Left cardiac atrium (tissue), 4 donors: ENCODE data around the gene KRTAP9-9. TPM values are rescaled to one million over a fixed set of nuclear protein-coding genes. Genes with fewer than 3 reads are reported as not detected.
"Not testable (repeated sequence)": the region's sequence is repeated elsewhere in the genome, so short reads cannot be mapped to it uniquely, and the experiment has no call there.

Experiments used
- ATAC-seq, 2 donors: fragments of 200-7000 bp; cut with Tn5 transposase; one replicate each; pipeline ENCODE4 v1.9.1; 2020; ENCODE audit warnings: mild to moderate bottlenecking in 2 of 2, moderate library complexity in 2 of 2
- DNase-seq: peaks from one replicate; pipeline ENCODE4 v3.0.0-alpha.2; 2020
- intact Hi-C, 2 donors: fragments of 100-400 bp; cut with DNase I; formaldehyde crosslinking; loops; one replicate each; pipeline versions ENCODE4 v1.14.1 to v1.15.1; 2022 to 2023
- total RNA-seq, 2 donors: library from RNA; stranded (reverse); fragmentation: NEBNext Ultra II Directional; extraction: Animal tissue kit (Norgen Biotek cat#: 25700); gene quantifications; one replicate each; pipeline ENCODE4 v1.2.1, GENCODE V29; 2021
- donor health status: DM: no; HTN: yes; CAD: no.
- donor health status: DM: no; HTN: yes; CAD: no; lungs with severe emphysema.
- donor health status: DM: yes; HTN: yes; CAD: no.
- donor health status: Dilated cardiomyopathy.

Gene KRTAP9-9
- total RNA-seq, 2 donors from 2014 or later, result not detected

DNA sequence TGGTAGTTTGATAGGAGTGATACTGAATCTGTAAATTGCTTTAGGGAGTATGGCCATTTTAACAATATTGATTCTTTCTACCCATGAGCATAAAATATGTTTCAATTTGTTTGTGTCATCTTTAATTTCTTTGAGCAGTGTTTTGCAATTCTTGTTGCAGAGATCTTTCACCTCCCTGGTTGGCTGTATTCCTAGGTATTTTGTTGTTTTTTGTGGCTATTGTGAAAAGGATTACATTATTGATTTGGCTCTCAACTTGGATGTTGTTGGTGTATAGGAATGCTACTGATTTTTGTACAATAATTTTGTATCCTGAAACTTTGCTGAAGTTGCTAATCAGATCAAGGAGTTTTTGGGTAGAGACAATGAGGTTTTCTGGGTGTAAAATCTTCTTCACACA, 3.2 kb downstream of the KRTAP9-9 start:
- DNase-seq (no peak), ATAC-seq (no peak)
- intact Hi-C loops, result no loop called here

DNA sequence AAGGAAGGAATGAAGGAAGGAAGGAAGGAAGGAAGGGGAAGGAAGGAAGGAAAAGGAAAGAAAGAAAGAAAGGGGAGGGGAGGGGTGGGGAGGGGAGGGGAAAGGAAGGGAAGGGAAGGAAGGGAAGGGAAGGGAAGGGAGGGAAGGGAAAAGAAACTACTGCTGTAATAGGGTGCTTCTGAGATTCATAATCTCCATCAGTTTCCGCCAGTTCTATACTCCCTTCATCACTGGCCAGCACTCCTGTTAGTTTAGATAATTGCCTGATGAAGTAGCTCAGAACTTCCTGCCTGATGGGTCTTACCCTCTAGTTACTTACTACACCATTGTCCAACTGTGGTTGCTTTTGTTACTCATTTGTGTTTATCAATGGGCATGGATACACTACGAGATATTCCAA, 8.0 kb downstream of the KRTAP9-9 start:
- no peak for DNase-seq
- intact Hi-C loops, result no loop called here
- ATAC-seq, result no peak

DNA sequence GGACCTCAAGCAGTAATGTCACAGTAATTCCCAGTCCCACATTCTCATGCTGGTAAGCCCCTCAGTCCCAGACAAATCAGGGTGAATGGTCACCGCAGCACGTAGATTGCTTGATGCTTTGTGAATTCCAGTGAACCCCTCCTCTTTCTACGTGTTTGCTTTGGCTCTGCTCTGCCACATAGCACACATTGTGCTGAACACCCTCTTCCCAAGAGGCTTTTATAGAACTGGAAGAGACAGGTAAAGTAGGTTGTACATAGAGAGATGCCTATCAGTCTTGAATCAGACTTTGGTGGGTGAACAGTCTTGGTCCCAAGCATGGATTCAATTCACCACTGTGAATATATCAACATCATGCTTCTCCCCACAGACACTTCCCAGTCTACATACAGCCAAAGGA, 9.4 kb downstream of the KRTAP9-9 start:
- no peak for DNase-seq
- ATAC-seq, result no peak
- intact Hi-C loops, result no loop called here

DNA sequence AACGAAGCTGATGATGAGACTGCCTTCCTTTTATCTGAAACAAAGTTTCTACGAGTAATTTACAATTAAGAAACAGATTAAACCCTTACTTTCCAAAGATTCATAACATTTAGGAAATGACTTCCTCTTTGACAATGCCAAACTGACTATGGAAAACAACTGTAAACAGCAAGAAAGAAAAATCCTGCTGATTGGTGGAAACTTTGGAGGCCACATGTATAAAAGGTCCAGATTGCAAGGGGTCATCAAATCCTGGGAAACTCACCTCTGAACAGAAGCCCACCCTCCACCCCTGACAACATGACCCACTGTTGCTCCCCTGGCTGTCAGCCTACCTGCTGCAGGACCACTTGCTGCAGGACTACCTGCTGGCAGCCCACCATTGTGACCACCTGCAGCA, 9.9 kb downstream of the KRTAP9-9 start, which contains the start of gene KRTAP9-6:
TSS of gene KRTAP9-6 (plus strand) at position 301 of the 400 bp plus-strand sequence. CDS start at position 301, 0 bp downstream.
- intact Hi-C loops, result no loop called here
- DNase-seq, result no peak
- ATAC-seq, result no peak

DNA sequence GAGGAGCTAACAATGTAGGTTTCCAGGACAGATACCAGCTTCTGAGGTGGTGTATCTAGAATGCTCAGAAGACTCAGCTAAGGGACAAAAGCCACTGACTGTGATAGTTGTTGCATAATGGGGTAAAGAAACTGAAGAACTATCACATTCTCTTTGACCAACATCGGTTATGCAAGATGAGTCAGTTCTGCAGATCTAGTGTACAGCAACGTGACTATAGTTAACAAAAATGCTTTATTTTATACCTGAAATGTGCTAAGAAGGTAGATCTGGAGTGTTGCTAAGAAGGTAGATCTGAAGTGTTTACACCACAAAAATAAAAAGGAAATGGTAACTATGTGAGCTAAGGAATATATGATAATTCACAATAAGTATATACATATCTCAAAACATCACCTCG, 12.5 kb downstream of the KRTAP9-9 start:
- no peak for ATAC-seq
- intact Hi-C loops, result no loop called here
- DNase-seq, result no peak

DNA sequence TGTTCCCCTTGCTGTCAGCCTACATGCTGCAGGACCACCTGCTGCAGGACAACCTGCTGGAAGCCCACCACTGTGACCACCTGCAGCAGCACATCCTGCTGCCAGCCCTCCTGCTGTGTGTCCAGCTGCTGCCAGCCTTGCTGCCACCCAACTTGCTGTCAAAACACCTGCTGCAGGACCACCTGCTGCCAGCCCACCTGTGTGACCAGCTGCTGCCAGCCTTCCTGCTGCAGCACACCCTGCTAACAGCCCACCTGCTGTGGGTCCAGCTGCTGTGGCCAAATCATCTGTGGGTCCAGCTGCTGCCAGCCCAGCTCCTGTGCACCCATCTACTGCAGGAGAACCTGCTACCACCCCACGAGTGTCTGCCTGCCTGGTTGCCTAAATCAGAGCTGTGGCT, 16.1 kb downstream of the KRTAP9-9 start:
- DNase-seq, intact Hi-C loops, ATAC-seq: not testable (repeated sequence)

DNA sequence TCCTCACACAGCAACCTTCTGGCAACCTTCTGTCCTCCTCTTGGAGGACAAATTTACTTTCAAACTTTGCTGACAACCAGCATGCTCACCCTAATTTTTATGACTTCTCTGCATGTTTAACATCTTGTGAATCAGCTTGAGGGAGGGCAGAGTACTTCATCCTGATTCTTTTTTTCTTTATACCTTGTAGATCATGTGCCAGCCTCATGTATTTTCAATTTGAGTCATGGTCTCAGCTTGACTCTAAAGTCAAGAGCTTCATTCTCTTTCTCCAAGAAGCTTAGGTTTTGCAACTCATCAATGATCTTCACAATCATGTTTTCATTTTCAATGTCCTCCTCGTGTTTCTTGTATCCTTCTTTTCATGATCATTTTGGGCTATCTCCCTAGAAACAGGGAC, 16.7 kb downstream of the KRTAP9-9 start:
- no peak for ATAC-seq
- intact Hi-C loops, result no loop called here
- DNase-seq, result no peak

DNA sequence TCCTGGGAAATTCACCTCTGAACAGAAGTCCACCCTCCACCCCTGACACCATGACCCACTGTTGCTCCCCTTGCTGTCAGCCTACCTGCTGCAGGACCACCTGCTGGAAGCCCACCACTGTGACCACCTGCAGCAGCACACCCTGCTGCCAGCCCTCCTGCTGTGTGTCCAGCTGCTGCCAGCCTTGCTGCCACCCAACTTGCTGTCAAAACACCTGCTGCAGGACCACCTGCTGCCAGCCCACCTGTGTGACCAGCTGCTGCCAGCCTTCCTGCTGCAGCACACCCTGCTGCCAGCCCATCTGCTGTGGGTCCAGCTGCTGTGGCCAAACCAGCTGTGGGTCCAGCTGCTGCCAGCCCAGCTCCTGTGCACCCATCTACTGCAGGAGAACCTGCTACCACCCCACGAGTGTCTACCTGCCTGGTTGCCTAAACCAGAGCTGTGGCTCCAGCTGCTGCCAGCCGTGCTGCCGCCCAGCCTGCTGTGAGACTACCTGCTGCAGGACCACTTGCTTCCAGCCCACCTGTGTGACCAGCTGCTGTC, 20.5 kb downstream of the KRTAP9-9 start, which contains the start of gene KRTAP9-7:
TSS of gene KRTAP9-7 (plus strand) at position 51 of the 543 bp plus-strand sequence. CDS start at position 51, 0 bp downstream.
- intact Hi-C loops, ATAC-seq, DNase-seq: not testable (repeated sequence)

DNA sequence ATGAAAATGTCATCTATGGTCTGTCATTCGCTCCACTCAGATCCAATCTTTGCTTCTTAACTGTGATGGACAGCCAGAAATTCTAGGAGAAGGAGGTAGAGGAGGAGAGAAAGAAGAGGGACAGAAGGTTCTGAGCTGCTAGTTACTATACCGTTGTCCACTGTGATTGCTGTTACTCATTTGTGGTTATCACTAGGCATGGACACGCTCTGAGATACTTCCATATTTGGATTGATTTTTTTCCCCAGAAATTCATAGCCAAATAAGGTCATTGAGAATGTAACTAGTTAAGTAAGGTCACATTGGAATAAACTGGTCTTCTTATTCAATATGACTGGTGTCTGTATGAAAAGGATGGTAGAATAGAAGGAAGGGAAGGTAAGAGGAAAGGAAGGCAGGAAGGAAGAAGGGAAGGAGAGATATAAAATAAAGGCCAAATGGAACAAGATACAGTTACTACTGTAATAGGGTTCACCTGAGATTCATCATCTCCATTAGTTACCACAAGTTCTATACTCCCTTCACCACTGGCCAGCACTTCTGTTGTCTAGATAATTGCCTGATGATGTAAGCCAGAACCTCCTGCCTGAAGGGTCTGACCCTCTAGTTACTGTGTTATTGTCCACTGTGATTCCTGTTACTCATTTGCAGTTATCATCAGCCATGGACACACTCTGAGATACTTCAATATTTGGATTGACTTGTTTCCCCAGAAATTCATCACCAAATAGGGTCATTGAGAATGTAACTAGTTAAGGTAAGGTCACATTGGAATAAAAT, 23.2 kb downstream of the KRTAP9-9 start:
- intact Hi-C loops, result no loop called here
- DNase-seq (no peak), ATAC-seq (no peak)

DNA sequence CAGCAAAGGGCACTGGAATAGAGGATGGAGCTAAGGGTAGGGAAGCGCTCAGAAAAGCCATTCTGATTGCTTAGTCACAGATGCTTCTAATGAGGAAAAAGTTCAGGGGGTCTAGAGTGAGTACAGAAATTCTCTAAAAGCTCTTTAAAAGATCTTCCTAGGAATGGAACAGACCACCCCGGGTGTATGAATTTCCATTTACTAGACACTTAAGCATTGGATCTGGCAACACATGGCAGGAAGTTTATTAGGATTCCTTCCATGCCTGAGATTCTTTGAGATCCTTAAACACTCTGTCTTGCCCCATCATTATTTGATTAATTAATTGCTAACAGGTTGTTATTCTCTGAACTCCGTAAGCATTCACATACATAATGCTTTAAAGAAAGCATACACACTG, 28.9 kb downstream of the KRTAP9-9 start:
- no peak for DNase-seq
- intact Hi-C loops, result no loop called here

DNA sequence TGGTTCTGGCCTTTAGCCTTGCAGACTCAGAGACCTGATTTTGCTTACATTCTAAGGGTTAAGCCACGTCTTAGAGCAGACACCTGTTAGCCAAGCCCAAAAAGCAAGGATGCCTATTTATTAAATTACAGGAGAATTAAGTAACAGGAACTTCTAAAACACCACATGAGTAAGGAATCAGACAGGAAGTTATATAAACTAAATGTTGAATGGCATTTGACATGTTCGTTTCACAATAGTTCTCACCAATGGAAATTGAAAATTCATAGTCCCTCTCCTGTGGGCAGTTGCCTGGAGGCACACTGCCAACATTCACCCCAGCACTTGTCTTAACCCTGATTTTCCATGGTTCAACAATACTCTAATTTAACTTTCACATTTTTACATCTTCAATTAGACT, 29.4 kb downstream of the KRTAP9-9 start:
- intact Hi-C loops, result no loop called here
- DNase-seq, result no peak
- ATAC-seq, result no peak

More for the DNA sequence above, 28.9 kb downstream of the KRTAP9-9 start:
- no peak for ATAC-seq

DNA sequence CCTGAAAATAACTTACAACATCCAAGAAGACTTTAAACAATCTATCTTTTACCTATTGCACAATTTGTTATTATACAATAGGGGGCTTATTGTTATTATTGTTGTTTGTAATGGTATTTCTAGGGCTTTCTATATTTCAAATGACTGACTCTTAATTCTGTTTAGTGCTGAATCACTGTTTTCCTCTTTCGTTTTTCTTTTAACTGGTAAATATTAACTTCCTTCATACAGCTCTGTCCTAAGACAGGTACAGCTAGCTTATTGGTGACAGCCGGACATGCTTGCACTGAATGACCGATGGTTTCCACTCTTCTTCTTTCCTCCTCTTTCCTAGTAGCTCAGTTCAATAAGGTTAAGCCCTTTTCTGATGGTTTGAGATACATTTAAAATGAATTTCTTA, 31.9 kb downstream of the KRTAP9-9 start:
- ATAC-seq (no peak), DNase-seq (no peak)
- intact Hi-C loops, result no loop called here

DNA sequence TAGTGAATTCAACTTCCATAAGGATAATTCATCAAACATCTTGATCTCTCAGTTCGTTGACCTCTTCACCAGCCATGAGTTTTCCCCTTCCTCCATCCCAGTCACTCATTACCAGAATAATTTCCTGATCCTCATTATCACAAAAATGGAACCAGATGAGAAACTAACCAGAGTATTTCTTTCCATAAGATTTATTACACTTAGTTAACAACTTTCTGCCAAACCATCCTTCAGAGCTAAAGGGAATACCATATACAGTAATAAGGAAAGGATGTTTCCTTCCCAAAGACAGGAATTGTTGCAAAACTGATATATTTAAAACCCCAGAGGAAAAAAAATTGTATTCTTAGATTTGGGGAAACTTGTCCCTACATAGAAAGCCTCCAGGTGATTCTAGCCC, 38.8 kb downstream of the KRTAP9-9 start:
- no peak for DNase-seq
- no peak for ATAC-seq
- intact Hi-C loops, result no loop called here

DNA sequence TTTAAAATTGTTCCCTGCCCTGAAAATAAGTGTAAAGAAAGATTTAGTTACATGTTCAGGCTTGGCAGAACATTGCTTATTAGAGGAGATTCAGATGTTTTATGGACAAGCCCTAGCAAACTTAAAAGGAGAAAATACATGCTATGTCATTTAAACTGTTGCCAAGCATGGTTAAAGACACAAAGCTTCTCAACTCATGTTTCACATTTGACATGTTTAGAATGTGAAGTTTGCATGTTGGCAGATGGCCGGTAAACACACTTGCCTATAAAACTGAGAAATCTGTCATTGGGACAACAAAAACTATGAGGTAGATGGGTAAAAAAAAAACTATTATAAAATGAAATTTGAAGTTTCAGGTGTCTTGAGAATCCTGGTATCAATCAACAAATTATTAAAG, 41.7 kb downstream of the KRTAP9-9 start:
- DNase-seq, result no peak
- intact Hi-C loops, result no loop called here
- no peak for ATAC-seq

DNA sequence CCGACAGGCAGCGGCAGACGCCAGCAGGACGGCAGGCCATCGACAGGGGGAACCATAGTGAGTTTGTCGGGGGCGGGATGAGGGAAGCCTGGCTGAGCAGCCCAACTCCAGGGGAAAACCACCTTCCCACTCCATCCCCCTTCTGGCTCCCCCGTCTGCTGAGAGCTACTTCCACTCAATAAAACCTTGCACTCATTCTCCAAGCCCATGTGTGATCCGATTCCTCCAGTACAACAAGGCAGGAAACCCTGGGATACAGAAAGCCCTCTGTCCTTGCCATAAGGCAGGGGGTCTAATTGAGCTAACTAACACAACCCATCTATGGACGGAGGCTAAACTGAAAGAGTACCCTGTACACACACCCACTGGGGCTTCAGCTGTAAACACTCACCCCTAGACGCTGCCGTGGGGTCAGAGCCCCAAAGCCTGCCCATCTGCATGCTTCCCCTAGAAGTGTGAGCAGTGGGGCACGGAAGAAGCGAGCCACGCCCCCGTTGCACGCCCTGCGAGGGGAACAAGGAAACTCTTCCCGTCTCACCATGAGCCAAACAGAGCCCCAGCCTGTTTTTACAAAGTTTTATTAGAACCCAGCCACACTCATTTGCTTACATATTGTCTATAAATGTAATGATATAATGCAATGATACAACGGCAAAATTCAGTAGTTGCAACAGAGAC, 43.4 kb downstream of the KRTAP9-9 start:
- ATAC-seq (no peak), DNase-seq (no peak)
- intact Hi-C loops, result no loop called here

DNA sequence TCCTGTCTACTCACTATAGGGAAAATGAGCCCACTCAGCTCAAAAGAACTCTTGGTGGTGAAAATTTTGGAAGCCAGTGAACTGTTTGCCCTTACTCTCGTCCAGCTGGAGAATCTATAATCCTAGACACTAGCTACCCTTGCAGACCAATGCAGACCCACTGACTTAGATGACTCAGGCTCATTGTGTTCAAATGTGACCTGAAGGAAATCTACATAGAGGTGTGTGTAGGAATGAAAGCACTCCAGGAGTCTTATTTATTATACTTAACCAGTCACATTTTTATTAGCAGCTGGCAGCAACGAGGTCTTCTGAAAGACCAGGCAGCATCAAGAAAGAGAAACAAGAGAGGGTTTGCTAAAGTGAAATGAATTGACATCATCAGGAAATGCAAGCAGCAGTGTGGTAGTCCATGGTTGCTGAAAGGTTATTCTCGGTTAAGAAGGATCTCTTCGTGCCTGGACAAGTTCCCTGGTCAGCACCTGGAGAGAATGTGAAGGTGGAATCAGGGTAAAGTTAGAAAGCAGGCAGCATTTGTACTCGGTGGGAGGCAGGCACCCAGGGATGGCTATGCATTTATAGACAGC, 46.1 kb downstream of the KRTAP9-9 start:
- intact Hi-C loops, result no loop called here
- DNase-seq (no peak), ATAC-seq (no peak)

DNA sequence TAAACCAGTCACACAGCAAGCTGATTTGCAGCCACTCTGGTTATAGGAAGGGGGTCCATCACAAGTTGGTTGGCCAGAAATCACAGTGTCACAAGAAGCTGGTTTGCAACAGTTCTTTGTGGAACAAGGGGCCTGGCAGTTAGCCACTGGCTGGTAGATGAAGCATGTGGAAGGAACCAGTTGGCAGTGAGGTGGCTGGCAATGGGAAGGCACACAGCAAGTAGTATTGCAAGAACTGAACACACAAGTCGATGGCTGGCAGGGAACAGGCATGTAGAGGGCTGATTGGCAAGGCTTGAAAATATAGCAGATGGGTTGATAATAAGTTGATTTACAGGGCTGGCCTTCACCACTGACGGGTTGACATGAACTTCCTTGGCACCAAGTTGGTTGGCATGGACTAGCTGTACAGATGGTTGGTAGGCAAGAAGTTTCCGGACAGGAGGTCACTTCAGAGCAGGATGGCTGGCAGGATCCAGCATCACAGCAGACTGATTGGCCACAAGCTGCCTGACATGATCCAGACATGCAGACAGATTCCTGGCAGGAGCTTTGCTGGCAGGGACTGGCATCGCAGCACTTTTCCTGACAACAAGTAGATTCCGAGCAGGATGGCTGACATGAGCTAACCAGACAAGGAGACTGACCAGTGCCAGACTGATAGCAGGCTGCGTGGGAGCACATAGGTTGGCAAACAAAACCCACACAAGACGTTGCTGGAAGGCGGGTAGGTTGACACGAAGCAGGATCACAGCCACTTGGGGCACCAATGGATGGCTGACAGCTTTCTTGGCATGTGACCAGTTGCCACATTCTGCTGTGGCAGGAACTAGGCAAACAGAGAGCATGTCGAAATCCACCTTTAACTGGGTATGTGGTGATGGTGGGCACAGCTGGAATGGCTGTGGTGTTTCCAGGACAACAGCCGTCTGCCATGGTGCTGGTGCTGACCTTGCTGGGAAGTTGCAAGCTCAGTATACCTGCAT, 47.0 kb downstream of the KRTAP9-9 start, which contains the start of gene KRTAP29-1:
TSS of gene KRTAP29-1 (minus strand) at position 936 of the 986 bp plus-strand sequence. CDS start at position 936, 0 bp downstream.
- intact Hi-C loops, result no loop called here
- peak; percentile 44 for DNase-seq
- peak; percentile 87 to 95 for ATAC-seq

DNA sequence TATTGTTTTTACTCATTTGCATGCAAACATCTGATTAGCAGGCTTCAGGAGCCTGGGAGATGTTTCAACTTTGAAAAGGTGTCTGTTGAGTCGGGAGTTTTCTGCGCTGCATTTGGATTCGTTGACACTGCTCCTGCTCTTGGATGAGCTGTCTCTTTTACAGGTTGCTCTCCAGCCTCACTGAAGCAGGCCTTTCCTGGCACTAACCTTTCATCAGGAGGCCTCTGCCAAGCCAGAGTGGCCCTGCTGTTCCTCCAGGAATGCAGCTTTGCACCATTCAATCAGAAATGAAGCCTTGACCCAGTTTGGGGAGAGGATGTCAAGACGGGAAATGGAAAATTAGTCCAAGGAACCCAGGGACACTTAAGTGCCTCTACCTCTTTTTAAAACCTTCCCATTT, 47.8 kb downstream of the KRTAP9-9 start:
- ATAC-seq, result no peak
- intact Hi-C loops, result no loop called here
- no peak for DNase-seq

DNA sequence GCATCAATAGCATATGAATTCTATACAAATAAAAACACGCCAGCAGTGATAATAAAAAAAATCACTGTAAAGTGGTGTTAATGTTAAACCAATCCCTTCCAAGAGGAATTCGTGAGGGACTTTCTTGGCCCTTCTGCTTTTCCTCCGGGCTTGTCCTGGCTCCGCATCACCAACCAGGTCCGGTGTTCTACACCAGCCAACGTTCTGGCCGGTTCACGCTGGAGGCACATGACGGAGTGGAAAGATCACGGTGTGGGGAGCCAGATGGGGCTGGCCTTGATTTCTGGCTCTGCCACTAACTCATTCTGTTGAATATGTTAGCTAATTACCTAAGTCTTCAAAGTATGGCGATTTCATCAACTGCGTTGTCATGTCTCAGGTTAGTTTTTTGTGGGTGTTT, 48.9 kb downstream of the KRTAP9-9 start:
- ATAC-seq (no peak), DNase-seq (no peak)
- intact Hi-C loops, result no loop called here
